HG03060 (cell line): ENCODE results near the gene WWOX.

ENCODE experiments used
- ATAC-seq: cut with Tn5 transposase; IDR thresholded peaks from one replicate; pipeline ENCODE4 v1.9.1; 2021; ENCODE audit warnings: low read depth, moderate number of reproducible peaks; ENCODE audit not compliant: unreplicated experiment

The WWOX gene

DNA sequence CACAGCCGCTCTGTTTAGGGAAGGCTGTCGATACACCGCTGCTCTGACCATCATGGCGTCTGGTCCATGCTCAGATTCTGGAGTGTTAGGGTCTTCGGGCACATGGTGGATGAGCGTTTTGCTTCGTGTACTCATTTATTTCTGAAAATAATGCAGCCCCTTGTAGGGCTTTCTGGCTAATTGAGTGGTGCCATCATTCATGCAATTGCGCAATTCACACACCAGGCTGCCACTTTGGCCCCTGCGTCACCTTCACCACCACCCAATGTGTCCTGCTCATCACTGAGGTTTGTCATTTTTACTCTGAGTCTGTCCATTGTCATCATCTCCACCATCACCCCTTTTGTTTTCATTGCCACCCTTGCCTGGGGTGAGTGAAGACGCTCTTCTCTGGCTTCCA is 557.4 kb downstream of the WWOX start:
- ATAC-seq: no peak

DNA sequence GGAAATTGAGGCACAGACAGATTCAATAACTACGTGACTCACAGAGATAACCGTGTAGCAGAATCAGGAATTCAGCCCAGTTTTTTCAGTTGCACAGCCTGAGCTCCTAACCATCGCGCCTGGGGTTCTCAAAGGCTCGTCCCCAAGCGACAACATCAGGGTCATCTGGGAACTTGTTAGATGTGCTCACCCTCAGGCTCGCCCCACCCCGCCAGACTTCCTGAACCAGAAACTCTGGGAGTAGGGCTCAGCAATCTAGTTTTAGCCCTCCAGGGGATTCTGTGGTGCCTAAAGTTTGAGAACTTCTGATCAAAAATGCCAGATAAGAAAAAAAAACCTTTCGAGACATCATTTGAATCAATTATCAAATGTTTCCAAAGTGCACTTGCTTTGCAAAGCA is 559.8 kb downstream of the WWOX start:
- no peak for ATAC-seq

DNA sequence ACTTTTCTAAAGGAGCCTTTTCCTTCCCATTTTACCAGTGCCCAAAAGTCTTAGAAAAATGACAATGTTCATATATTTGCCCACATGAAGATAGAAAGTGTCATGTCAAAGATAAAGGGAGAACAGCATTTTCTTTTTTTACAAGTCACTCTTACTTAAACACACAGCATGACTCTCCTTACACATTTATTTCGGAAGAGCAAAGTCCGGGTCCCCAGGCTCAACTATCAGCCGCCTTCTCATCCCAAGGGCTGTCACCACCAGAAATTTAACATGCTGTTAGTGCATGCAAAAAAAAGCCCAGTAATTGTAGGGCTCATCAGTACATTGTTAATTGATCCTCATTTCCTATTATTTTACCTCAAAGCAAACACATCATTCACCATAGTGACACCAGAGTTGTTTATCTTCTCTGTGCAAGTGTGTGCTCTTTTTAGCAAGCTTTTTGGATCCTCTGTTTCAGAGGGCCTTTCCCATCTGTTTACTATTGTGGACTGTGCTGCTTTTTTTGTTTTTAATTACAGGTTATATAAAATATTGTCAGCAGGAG is 560.3 kb downstream of the WWOX start:
- no peak for ATAC-seq

DNA sequence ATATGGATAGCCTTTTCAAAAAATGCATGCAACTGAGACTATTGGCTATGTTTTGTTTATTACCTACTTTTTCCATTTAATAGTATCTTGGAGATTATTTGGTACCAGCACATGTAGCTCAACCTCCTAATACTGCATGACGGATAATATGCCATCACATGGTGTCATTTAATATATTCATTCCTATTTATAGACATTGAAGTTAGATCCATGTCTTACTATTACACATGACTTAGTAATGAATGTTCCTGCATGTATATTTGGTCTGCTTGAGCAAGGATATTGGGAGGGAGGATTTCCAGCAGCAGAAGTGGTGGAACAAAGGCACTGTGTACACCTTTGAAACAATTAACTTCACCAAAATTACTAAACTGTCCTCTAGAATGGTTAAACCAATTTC is 561.3 kb downstream of the WWOX start:
- ATAC-seq: no peak

DNA sequence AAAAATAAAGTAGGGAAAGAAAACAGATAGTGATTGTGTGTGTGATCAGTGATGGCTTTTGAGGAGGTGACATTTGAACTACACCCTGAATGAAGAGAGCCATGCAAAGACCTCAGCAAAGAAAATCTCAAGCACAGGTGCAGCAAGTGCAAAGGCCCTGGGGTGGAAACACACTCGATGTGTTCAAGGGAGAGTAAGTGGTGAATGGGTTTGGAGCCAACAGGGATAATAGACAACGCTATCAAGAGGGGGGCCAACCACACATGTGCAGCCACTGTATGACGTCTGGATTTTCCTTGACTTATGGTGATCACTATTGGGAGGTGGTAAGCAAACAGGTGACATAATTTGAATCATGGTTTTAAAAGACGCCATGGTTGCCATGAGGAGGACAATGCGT is 564.2 kb downstream of the WWOX start:
- no peak for ATAC-seq

DNA sequence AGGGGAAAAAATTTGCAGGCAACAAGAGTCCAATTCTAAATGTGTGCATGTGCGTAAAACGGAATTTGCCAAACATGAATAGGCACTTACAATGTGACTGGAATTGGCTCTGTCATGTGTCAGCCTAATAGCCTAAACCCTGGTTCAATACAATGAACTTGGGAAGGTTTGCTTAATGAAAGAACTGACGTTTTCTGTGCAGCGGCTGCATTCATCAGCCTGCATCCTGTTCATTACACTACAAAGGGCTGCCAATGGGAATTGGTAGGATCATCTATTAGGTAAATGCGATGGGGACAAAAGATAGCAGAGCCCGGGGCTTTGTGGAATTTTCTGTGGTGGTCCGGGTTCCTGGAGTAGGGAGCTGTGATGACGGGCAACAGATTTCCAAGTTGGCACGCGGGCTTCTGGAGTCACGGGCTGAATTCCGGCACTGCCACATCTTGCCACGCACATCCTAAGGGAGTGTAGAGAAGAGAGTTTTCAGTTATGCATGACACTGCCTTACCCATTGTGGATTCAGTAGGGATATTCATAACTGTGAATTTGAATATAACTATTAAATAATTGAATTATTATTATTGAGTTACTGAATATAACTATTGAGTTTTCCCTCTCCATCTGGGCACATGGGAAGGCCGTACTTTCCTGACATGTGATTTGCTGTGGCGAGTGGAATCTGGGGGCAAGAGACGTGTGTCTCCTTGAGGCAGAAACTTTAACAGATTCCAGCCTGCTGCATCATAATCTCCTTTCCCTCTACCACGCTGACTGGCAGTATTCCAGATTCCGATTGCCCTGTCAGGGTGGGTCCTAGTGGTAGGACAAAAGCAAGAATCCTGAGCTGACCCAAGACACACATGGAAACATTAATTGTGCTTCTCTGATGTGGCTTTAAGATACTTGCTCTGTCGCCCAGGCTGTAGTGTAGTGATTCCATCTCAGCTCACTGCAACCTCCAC is 565.6 kb downstream of the WWOX start:
- ATAC-seq: no peak

DNA sequence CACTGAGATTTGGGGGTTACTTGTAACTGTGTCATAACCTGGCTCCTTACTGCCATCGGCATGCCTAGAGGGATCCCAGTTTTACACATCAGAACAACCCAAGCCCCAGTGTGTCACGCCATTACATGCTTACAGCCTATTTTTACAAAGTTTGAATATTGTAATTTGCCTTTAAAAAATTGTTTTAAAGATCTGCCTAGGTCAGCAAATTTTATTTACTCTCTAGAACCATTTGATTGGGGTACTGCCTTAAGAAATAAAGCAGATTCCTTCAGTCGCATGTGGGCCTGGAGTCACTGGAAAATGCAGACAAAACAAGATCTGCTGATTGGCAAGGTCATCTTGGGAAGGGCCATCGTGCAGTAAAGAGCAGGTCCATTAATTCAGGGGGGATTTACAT is 566.9 kb downstream of the WWOX start:
- no peak for ATAC-seq

DNA sequence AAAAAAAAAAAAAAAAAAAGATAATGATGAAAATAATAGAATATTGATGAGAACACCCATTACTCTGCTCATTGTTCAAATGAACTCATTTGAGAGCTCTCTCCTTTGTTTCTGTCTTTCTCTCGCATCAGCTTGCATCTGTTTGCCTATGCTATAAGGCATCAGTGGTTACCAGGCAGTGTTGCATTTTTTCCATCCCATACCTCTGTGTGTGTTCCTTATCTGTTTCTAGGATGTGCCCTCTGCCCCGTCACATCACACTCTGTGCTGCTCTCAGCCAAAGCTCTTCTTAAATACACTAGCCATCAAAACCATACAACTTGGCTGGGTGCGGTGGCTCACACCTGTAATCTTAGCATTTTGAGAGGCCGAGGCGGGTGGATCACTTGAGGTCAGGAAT is 568.2 kb downstream of the WWOX start:
- no peak for ATAC-seq

DNA sequence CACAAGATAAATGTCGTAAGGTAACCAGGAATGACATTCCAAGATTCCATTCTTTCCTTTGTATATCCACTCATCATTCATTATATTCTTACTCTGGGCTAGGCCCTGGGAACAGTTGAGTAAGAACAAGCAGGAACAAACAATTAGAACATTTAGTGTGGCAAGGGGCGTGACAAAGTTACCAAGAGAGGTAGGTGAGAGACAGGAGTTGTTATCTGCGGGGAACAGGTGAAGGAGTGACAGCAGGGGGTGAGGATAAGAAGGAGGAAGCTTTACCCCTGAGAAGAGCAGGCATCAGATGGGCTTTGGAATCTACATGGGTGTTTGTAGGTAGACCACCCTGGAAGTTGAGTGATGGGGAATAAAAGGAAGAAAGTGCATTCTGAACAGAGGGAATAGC is 568.9 kb downstream of the WWOX start:
- ATAC-seq: no peak

DNA sequence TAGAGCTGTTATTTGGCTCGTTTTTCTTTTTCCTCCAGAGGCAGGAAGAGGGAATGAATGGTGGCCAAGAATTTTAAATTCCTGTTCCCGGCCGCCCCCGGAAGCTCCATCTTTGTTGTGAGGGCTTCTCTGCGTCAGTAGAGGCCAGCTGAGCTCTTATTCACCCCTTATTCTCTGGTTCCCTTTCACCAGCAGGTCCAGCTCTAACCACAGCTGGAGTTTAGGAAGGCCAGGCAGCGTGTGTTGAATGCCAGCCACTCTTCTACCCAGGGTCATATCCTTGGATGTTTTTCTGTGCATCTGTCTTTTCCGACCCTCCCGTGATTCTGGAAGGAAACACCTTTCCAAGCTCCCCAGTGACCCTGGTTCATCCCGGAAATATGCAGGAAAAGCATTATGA is 570.5 kb downstream of the WWOX start:
- ATAC-seq: no peak

DNA sequence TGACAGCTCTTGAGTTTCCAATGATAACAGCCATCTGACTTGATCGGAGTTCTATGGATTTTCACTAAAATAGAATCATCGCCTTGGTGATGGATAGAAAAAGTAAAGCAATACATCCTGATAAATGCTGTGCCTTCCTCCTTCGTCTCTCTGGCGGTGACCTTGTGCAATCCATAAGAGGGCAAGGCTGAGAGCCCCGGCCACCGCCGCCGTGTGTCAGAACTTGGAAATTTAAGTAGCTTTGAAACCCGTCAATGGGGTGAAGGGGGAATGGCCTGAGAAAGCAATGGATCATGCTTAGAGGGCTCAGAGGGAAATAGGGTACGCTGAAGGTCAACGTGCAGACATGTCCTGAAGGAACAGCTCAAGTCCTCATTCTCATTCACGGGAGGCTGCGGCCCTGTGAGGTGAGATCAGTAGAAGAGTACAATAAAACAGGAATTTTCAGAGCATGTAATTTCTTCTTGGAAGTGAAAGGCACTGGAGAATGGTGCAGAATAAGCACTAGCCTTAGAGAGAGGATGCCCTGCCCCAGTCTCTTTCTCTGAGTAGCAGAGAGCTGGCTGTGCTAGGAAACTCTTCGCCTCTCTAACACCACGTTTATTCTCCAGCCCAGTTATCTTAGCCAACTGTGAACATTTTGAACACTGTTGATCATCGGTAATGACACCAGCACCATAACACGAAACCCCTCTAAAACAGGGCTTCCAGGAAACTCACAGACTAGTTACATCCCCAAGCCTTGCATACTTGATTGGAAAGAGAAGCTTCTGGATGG is 573.5 kb downstream of the WWOX start:
- ATAC-seq: no peak

DNA sequence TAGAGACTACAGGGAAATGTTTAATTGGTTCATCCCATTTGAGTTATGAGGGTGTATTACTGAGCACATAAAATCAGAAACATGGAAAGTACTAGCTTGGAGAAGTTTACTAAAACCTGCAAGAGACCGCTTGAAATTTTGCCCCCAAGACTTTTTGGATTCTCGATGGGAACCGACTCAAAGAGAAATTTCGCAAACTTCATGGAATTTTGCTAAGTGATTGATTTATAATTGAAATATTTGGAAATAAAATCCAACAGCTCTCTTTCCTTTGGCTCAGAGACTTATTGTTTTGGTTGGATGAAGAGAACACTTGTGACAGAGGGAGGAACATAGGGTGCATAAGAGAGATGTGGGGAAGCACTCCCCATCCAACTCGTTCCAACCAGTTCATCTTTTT is 574.4 kb downstream of the WWOX start:
- no peak for ATAC-seq

DNA sequence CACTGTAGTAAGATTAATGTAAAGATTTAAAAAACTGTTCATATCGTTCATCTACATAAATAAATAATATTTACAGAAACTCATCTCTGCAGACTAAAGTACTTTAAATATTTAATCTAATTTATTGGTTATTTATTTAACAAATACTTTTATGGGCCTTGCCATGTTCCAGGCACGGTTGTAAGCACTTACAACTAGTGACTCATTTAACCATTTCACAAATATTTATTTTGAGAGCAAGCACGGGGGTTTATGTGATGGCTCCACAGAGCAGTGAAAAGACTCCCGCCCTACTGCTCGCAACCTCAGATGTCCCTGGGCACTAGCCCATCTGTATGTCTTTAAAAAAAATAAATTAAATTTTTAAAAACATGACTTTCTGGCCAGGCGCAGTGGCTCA is 575.9 kb downstream of the WWOX start:
- ATAC-seq: no peak

DNA sequence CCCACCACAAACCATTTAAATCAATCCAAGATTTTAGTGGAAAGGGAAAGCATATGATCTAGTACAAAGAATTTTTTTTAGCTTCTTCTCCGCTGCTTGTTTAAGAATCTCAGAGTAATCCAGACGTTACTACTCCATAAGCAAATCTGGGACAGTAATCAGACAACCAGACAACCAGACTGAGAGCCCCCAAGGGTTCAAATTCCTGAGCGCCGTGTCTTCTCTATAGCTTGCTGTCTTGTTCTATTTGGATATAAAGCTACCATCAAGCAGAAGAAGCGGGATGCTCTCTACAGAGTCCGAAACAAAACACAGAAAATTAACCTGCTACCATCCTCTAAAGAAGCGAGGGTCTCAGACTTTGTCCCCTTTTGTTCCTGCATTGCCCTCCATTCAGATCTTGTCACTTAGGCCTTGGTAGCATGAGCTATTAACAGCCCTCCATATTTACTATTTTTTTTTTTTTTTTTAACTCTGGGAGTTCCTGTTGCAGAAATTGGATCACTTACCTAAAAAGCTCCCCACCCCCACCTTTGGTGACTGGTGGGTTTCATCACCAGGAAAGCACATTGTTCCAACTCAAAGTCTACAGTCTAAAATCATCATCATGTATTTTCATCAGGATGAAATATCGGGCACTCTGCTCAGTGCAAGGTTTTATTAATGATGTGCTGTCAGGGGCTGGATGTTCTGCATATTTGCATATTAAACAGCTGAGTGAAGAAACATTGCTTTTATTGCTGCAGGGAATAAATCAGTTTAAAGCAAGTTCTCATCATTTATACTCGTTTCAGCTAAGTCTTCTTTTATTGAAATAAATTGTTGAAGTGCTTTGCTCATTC is 576.7 kb downstream of the WWOX start:
- no peak for ATAC-seq

DNA sequence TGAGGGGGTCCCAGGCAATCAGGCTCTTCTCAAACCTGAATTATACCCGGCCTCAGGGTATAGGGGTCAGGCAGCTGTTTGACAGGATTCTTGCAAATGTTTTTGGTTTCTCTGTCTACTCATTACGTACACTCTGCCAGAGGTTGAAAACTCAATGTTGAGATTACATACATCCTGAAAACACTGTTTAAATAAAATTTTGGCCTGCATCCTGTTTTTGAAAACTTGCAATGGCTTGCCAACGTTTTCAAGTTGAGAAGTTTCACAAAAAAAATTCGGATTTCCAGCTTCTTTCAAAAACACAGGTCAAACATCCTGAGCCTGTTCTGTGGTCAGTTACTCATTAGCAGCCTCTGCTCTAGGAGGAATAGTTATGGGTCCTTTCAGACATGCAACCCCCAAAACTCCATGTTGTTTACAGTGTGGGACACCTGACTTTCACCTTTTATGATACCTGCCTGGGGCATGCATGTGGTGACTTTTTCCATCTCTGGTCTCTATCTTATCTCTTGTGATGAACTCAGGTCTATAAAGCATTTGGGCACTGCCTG is 577.8 kb downstream of the WWOX start:
- ATAC-seq: no peak

DNA sequence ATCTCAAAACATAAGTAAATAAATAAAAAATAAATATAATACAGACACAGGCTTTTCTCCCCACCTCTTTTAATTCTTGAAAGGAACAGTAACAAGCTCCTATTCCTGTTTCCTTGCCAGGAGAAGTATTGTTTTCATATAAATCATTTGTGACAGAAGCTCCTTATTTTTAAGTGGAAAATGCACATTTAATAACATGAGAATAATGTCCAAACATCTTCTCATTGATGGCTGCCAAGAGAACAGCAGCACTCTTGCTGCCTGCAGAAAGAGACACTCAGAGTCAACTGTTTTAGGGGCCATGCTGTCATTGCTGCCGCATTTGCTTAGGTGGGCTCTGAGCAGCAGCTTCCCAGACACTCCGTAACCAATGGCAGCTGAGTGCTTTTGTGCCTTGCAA is 580.1 kb downstream of the WWOX start:
- no peak for ATAC-seq

DNA sequence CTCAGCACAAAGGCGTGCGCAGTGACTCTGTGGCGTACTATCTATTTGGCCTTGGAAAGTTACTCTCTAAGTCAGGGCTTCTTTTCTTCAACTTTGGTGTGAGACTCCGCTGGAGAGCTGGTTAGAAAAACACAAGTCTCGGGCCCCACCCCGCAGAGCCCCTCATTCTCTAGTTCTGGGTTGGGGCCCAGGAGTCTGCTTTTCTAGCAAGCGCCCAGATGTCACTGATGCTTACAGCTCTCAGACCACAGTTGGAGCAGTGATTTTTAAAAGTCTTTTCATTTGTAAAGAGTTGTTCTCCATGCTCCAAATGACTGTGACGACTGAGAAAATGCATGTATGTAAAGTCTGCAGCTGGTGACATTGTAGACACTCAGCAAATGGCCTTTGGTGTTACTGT is 582.3 kb downstream of the WWOX start:
- no peak for ATAC-seq

DNA sequence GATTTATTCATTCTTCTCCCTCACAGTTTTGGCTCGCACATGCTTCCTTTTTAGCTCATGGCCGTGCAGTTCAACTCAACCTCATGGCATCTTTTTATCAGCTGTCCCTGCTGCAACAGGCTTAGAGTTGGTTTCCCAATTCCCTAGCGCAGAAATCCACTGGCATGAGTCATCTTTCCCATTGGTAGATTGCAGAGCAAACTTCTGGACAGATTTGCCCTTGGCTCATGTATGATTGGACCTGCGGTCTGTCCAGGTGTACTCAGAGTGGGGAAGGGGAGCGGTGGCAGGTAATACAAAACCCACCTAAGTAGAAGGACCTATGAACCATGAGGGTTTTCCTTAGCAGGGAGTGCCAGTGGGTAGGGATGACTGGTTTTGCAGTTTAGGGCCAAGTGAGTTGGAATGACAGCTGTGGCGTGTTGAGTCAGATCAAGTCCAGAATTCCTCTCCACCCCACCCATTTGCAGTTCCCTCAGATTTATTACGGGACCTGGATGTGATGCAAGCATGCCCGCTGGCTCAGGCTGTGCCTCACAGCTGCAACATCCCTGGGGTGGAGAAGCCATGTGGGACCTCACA is 584.7 kb downstream of the WWOX start:
- no peak for ATAC-seq

DNA sequence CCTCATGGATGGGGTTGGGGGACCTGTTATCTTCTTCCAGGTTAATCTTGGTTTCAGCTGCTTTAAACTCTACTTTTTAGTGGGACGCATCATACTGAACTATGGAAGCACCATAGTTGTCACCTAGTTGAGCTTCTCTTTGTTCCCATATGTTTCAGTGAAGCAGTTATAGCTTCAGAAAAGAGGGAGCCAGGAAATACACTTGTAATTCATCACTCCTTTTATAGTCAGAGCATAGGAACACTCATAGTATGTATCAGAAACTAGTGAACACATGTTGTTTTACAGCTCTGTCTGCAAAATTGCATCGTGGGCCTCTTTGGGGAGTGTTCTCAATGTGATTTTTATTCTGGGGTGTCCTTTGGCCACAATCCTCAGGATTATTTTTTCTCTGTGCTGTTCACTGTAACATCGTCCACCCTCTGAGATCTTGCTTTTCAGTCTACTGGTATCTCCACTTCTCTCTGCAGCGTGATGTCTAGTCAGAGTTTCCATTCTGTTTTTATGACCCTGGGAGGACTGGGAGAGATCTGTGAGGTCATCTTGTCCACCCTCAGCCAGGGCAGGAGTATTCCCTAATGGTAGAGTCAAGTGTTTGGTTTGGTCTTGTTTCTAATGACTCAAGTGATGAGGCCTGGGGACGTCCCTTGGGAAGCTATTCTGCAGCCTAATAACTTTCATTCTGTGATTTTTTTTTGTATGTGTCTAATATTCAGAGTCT is 585.4 kb downstream of the WWOX start:
- no peak for ATAC-seq
